ENCODE measurements around the gene FAM184A. TPM values are rescaled to one million over a fixed set of nuclear protein-coding genes. Genes with fewer than 3 reads are reported as not detected.

The FAM184A gene
- total and polyA plus RNA-seq, 2 experiments from 2014 or later: 0.25 TPM; not detected in 1

DNA sequence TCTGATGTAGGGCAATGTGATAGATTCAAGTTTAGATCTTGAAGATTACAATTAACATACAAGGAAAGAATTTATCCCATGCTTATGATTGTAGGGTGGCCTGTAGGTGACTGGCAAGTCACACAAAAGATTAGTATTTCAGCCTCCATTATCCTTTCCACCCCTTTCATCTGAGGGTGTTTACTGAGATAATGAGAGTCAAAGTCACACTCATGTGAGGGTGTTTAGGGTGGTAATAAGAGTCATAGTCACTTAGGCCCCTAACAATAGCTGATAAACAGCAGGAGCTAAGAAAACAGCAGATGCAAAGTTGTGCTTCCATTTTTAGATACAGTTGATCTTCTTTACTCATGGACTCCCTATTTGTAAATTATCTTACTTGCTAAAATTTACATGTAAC is 11.4 kb downstream of the FAM184A start:
- H3K4me2 ChIP-seq (ENCODE audit: unreplicated experiment): no peak overlapping the region
- H2AFZ ChIP-seq: no peak overlapping the region
- H3K9ac ChIP-seq: no peak overlapping the region
- no peaks in the 10 kb centered on the region for H4K20me1 ChIP-seq (ENCODE audit: insufficient read depth)
- no peaks in the 10 kb centered on the region for H3K36me3 ChIP-seq (ENCODE audit: low read depth)
- no peaks in the 10 kb centered on the region for H3F3A ChIP-seq (ENCODE audit: insufficient read depth)
- in situ Hi-C loops (cut with MboI): no loop called here
- no peaks in the 10 kb centered on the region for H3K9me3 ChIP-seq (ENCODE audit: low read depth)
- no peak overlapping the region for H3K27ac ChIP-seq
- H3K79me2 ChIP-seq (ENCODE audit: insufficient read depth): no peaks in the 10 kb centered on the region
- no peaks in the 10 kb centered on the region for H3K4me1 ChIP-seq (ENCODE audit: insufficient read depth)
- 0 out of 2 replicates have a peak, but pooled peaks cover 5% of the 10 kb centered on the region for H3K27me3 ChIP-seq (replicated peaks; ENCODE audit: insufficient read depth)
- TF ChIP-seq EZH2 (IDR thresholded peaks at IDR 0.05; ENCODE audit: insufficient read depth, poor library complexity, severe bottlenecking): no peak
- TF ChIP-seq EZH2phosphoT487 (IDR thresholded peaks at IDR 0.05; ENCODE audit: insufficient read depth, low read depth): no peak
- no peaks in the 10 kb centered on the region for H3K9me2 ChIP-seq (ENCODE audit: insufficient read depth)
- no peak overlapping the region for H3K4me3 ChIP-seq
- DNase-seq: no peak

DNA sequence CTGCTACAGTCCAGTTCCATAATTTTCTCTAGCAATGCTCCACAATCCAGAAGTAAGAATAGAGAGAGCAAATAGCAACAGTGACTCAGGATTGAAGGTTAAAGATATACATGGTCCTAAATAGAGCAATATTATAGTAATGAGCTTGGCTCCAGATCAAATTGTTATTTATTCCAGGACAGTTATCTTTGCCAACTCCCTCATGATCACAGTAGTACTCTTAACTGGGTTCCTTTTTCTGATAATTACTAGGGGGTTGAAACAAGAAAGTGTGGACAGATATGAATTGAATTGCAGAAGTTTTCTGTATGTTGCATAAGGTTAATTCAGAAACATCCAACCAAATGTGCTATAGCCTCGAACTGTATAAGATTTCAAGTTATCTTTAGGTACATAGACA is 11.9 kb downstream of the FAM184A start:
- no peak for DNase-seq
- Histone ChIP-seq H3K79me2 (ENCODE audit: insufficient read depth) (no peaks in the 10 kb centered on the region), H3K4me2 (ENCODE audit: unreplicated experiment) (no peak overlapping the region), H3K4me1 (ENCODE audit: insufficient read depth) (no peaks in the 10 kb centered on the region), H3K27ac (no peak overlapping the region), H3K9me3 (ENCODE audit: low read depth) (no peaks in the 10 kb centered on the region), H4K20me1 (ENCODE audit: insufficient read depth) (no peaks in the 10 kb centered on the region), H3K36me3 (ENCODE audit: low read depth) (no peaks in the 10 kb centered on the region), H2AFZ (no peak overlapping the region), H3K27me3 (replicated peaks; ENCODE audit: insufficient read depth) (0 out of 2 replicates have a peak, but pooled peaks cover 5% of the 10 kb centered on the region), H3F3A (ENCODE audit: insufficient read depth) (no peaks in the 10 kb centered on the region), H3K9me2 (ENCODE audit: insufficient read depth) (no peaks in the 10 kb centered on the region), H3K9ac (no peak overlapping the region), H3K4me3 (no peak overlapping the region)
- 24% methylated on average over 1 of the region's 1 CpG for WGBS, 2 experiments (ENCODE audit: low coverage in 1 of 2, low lambda C conversion rate in 2 of 2, missing lambda C conversion rate in 2 of 2)
- no peak for TF ChIP-seq EZH2 (IDR thresholded peaks at IDR 0.05; ENCODE audit: insufficient read depth, poor library complexity, severe bottlenecking)
- TF ChIP-seq EZH2phosphoT487 (IDR thresholded peaks at IDR 0.05; ENCODE audit: insufficient read depth, low read depth): no peak
- in situ Hi-C loops (cut with MboI): no loop called here

DNA sequence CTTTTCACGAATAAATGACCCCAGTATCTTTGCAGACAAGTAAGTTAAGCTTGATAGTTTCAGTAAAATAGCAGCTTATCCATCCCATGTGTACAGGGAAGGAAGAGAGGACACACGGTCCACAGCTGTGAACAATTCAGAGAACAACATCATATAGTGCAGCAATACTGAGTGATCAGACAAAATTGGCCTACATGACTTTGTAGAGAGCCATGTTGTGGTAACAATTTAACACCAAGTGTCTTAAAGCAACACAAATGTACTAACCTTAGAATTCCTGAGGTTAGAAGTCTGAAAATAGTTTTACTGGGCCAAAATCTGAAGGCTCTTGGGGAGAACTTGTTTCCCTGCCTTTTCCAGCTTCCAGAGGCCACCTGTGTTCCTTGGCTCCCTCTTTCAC is 12.5 kb downstream of the FAM184A start:
- WGBS, 2 experiments (ENCODE audit: low coverage in 1 of 2, low lambda C conversion rate in 2 of 2, missing lambda C conversion rate in 2 of 2): 23 to 26% methylated on average over 2 of the region's 2 CpGs
- Histone ChIP-seq H4K20me1 (ENCODE audit: insufficient read depth) (no peaks in the 10 kb centered on the region), H3K9me2 (ENCODE audit: insufficient read depth) (no peaks in the 10 kb centered on the region), H3K4me3 (no peak overlapping the region), H3K36me3 (ENCODE audit: low read depth) (no peaks in the 10 kb centered on the region), H2AFZ (no peak overlapping the region), H3K4me1 (ENCODE audit: insufficient read depth) (no peaks in the 10 kb centered on the region), H3F3A (ENCODE audit: insufficient read depth) (no peaks in the 10 kb centered on the region), H3K79me2 (ENCODE audit: insufficient read depth) (no peaks in the 10 kb centered on the region), H3K9me3 (ENCODE audit: low read depth) (no peaks in the 10 kb centered on the region), H3K27ac (no peak overlapping the region), H3K4me2 (ENCODE audit: unreplicated experiment) (no peak overlapping the region), H3K27me3 (replicated peaks; ENCODE audit: insufficient read depth) (0 out of 2 replicates have a peak, but pooled peaks cover 5% of the 10 kb centered on the region), H3K9ac (no peak overlapping the region)
- no peak for DNase-seq
- in situ Hi-C loops (cut with MboI): no loop called here
- TF ChIP-seq EZH2 (IDR thresholded peaks at IDR 0.05; ENCODE audit: insufficient read depth, poor library complexity, severe bottlenecking): no peak
- TF ChIP-seq EZH2phosphoT487 (IDR thresholded peaks at IDR 0.05; ENCODE audit: insufficient read depth, low read depth): no peak

DNA sequence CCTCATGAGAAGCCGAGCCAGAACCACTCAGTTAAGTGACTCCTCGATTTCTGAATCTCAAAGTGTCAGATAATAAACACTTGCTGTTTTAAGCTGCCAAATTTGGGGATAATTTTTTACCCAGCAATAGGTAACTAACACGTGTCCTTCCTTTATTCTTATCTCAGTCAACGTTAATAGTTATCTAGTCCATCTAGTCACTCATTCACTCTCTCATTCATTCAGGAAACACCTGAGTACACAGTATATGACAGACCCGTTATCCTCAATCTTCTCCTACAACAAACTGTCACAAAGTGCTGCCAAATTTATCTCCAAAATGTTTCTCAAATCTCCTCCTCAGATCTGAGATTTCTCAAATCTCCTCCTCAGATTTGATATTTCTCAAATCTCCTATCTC is 13.1 kb downstream of the FAM184A start:
- no peaks in the 10 kb centered on the region for H3K9me2 ChIP-seq (ENCODE audit: insufficient read depth)
- H3K4me2 ChIP-seq (ENCODE audit: unreplicated experiment): no peak overlapping the region
- in situ Hi-C loops (cut with MboI): no loop called here
- no peaks in the 10 kb centered on the region for H3K36me3 ChIP-seq (ENCODE audit: low read depth)
- H3F3A ChIP-seq (ENCODE audit: insufficient read depth): no peaks in the 10 kb centered on the region
- no peaks in the 10 kb centered on the region for H4K20me1 ChIP-seq (ENCODE audit: insufficient read depth)
- no peak overlapping the region for H3K4me3 ChIP-seq
- no peaks in the 10 kb centered on the region for H3K9me3 ChIP-seq (ENCODE audit: low read depth)
- 59 to 61% methylated on average over 5 of the region's 5 CpGs for WGBS, 2 experiments (ENCODE audit: low coverage in 1 of 2, low lambda C conversion rate in 2 of 2, missing lambda C conversion rate in 2 of 2)
- H3K27me3 ChIP-seq (replicated peaks; ENCODE audit: insufficient read depth): 0 out of 2 replicates have a peak, but pooled peaks cover 5% of the 10 kb centered on the region
- no peak for DNase-seq
- H3K9ac ChIP-seq: no peak overlapping the region
- H3K79me2 ChIP-seq (ENCODE audit: insufficient read depth): no peaks in the 10 kb centered on the region
- no peaks in the 10 kb centered on the region for H3K4me1 ChIP-seq (ENCODE audit: insufficient read depth)
- H3K27ac ChIP-seq: no peak overlapping the region
- TF ChIP-seq EZH2phosphoT487 (IDR thresholded peaks at IDR 0.05; ENCODE audit: insufficient read depth, low read depth): no peak
- no peak for TF ChIP-seq EZH2 (IDR thresholded peaks at IDR 0.05; ENCODE audit: insufficient read depth, poor library complexity, severe bottlenecking)
- no peak overlapping the region for H2AFZ ChIP-seq

DNA sequence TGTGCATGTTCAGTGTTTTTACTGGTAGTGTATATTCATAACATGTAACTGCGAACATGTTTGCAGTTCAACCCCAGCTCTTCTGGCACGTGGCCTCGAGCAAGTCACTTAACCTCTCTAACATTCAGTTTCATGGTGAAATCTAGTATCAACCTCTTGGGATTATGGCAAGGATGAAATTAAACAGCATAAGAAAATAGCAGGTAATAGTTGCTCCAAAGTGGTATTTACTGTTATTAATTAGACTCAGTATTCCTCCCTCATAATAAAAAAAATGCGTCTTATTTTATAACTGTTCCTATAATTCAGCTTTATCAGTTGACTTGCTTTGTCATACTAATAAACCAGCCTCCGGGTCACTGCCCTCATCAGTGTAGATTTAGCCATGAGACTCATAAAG is 15.0 kb downstream of the FAM184A start:
- H3K9ac ChIP-seq: no peak overlapping the region
- in situ Hi-C loops (cut with MboI): no loop called here
- H4K20me1 ChIP-seq (ENCODE audit: insufficient read depth): no peaks in the 10 kb centered on the region
- no peak overlapping the region for H3K4me3 ChIP-seq
- WGBS, 2 experiments (ENCODE audit: low coverage in 1 of 2, low lambda C conversion rate in 2 of 2, missing lambda C conversion rate in 2 of 2): 63 to 67% methylated on average over 5 of the region's 5 CpGs
- H3K36me3 ChIP-seq (ENCODE audit: low read depth): no peaks in the 10 kb centered on the region
- H3K4me2 ChIP-seq (ENCODE audit: unreplicated experiment): no peak overlapping the region
- H2AFZ ChIP-seq: no peak overlapping the region
- no peaks in the 10 kb centered on the region for H3K79me2 ChIP-seq (ENCODE audit: insufficient read depth)
- no peaks in the 10 kb centered on the region for H3K9me2 ChIP-seq (ENCODE audit: insufficient read depth)
- no peaks in the 10 kb centered on the region for H3F3A ChIP-seq (ENCODE audit: insufficient read depth)
- no peak for DNase-seq
- H3K27ac ChIP-seq: no peak overlapping the region
- TF ChIP-seq EZH2phosphoT487 (IDR thresholded peaks at IDR 0.05; ENCODE audit: insufficient read depth, low read depth) (no peak), EZH2 (IDR thresholded peaks at IDR 0.05; ENCODE audit: insufficient read depth, poor library complexity, severe bottlenecking) (no peak)
- no peaks in the 10 kb centered on the region for H3K9me3 ChIP-seq (ENCODE audit: low read depth)
- 0 out of 2 replicates have a peak, but pooled peaks cover 5% of the 10 kb centered on the region for H3K27me3 ChIP-seq (replicated peaks; ENCODE audit: insufficient read depth)
- H3K4me1 ChIP-seq (ENCODE audit: insufficient read depth): no peaks in the 10 kb centered on the region

All from GM23248 (cell line).